ENCODE results near the gene UBE2N.

Gene UBE2N

GRCh38 chr12:93366422-93366821 lies 75.3 kb downstream of the UBE2N start:
- H3K4me3 ChIP-seq (ENCODE audit: low read depth, low read length) = no peak overlapping the region
- no peak for DNase-seq (ENCODE audit: low read depth, low spot score)
- in situ Hi-C loops (cut with HindIII; ENCODE audit: low sequenced_read_pairs) = no loop called here
- no peak for TF ChIP-seq CTCF (IDR thresholded peaks at IDR 0.05; ENCODE audit: low read depth, low read length)

- DNase-seq (ENCODE audit: low read depth, low spot score) = peak; percentile 20
- no peak overlapping the region for H3K4me3 ChIP-seq (ENCODE audit: low read depth, low read length)
- TF ChIP-seq CTCF (IDR thresholded peaks at IDR 0.05; ENCODE audit: low read depth, low read length) = no peak
- in situ Hi-C loops (cut with HindIII; ENCODE audit: low sequenced_read_pairs) = no loop called here
Observed at GRCh38 chr12:93365616-93366405, 75.9 kb downstream of the UBE2N start.

GRCh38 chr12:93363841-93364297 lies 77.9 kb downstream of the UBE2N start:
- H3K4me3 ChIP-seq (ENCODE audit: low read depth, low read length) = no peak overlapping the region
- in situ Hi-C loops (cut with HindIII; ENCODE audit: low sequenced_read_pairs) = no loop called here
- no peak for DNase-seq (ENCODE audit: low read depth, low spot score)
- TF ChIP-seq CTCF (IDR thresholded peaks at IDR 0.05; ENCODE audit: low read depth, low read length) = no peak

GRCh38 chr12:93361151-93361919 lies 80.4 kb downstream of the UBE2N start:
- peak; percentile 67 for DNase-seq (ENCODE audit: low read depth, low spot score)
- no peak overlapping the region for H3K4me3 ChIP-seq (ENCODE audit: low read depth, low read length)
- no peak for TF ChIP-seq CTCF (IDR thresholded peaks at IDR 0.05; ENCODE audit: low read depth, low read length)
- in situ Hi-C loops (cut with HindIII; ENCODE audit: low sequenced_read_pairs) = no loop called here

GRCh38 chr12:93360688-93361087 lies 81.1 kb downstream of the UBE2N start:
- no peak for TF ChIP-seq CTCF (IDR thresholded peaks at IDR 0.05; ENCODE audit: low read depth, low read length)
- no peak overlapping the region for H3K4me3 ChIP-seq (ENCODE audit: low read depth, low read length)
- DNase-seq (ENCODE audit: low read depth, low spot score) = no peak
- in situ Hi-C loops (cut with HindIII; ENCODE audit: low sequenced_read_pairs) = no loop called here

GRCh38 chr12:93358821-93359220 lies 82.9 kb downstream of the UBE2N start:
- in situ Hi-C loops (cut with HindIII; ENCODE audit: low sequenced_read_pairs) = no loop called here
- TF ChIP-seq CTCF (IDR thresholded peaks at IDR 0.05; ENCODE audit: low read depth, low read length) = no peak
- no peak overlapping the region for H3K4me3 ChIP-seq (ENCODE audit: low read depth, low read length)
- peak; percentile 18 for DNase-seq (ENCODE audit: low read depth, low spot score)
